GM18951 (cell line): Measurements from ENCODE around the gene KRT14.
"Not testable (repeated sequence)": the region's sequence is repeated elsewhere in the genome, so short reads cannot be mapped to it uniquely, and the experiment has no call there.

Experiments used
- POLR2A ChIP-seq: IDR thresholded peaks from 4 replicates; pipeline ENCODE4 v1.6.1; 2011; ENCODE audit warnings: mild to moderate bottlenecking; ENCODE audit not compliant: insufficient read length, insufficient read depth; ENCODE audit errors: extremely low read depth
- in situ Hi-C: fragments of 300-500 bp; cut with MboI; formaldehyde crosslinking; loops from one replicate; pipeline ENCODE4 v1.12.0; 2022; ENCODE audit warnings: low sequenced_read_pairs, mixed read lengths, inconsistent platforms; ENCODE audit not compliant: unreplicated experiment

Gene KRT14

DNA sequence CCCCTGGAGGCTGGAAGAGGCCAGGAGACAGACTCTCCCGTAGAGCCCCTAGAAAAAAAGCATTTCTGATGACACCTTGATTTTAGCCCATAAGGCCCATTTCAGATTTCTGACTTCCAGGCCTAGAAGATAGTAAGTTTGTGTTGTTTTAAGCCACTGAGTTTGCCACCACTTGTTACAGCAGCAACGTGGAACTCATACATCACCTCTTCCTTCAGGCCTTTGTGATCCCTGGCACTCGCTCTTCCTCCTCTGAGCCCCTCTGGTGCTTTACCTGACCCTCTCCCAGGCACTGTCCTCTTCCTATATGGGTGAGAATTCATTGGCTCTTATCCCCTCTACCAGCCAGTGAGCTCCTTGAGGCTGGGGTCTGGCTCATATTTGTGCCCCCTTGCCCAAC, 39.9 kb downstream of the KRT14 start:
- in situ Hi-C loops = no loop called here
- TF ChIP-seq POLR2A = no peak

- TF ChIP-seq POLR2A = no peak
- in situ Hi-C loops = no loop called here
Observed at GRCh38 chr17:41545829-41546410, 40.8 kb downstream of the KRT14 start.

DNA sequence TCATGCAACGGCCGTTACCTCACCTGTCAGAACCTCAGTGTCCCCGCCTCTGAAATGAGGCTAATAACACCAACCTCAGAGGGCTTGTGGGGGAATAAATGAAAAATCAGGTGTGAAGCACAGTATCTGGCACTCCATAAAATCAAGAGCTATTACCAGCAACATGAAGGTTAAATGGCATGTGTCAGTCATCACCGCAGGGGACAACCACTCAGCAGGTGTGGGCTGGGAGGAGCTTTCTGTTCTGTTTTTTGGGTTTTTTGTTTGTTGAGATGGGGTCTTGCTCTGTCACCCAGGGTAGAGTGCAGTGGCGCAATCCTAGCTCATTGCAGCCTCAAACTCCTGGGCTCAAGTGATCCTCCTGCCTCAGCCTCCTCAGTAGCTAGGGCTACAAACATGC, 41.8 kb downstream of the KRT14 start:
- in situ Hi-C loops = no loop called here
- TF ChIP-seq POLR2A = no peak

GRCh38 chr17:41544491-41544892, 42.2 kb downstream of the KRT14 start:
- in situ Hi-C loops = no loop called here
- no peak for TF ChIP-seq POLR2A

DNA sequence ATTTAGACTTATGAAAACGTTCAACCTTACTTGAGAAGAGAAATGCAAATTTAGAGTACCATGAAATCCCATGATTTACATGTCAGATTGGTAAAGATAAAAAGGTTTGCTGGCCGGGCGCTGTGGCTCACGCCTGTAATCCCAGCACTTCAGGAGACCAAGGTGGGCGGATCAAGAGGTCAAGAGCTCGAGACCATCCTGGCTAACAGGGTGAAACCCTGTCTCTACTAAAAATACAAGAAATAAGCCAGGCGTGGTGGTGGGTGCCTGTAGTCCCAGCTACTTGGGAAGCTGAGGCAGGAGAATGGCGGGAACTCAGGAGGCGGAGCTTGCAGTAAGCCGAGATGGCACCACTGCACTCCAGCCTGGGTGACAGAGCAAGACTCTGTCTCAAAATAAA, 43.9 kb downstream of the KRT14 start:
- in situ Hi-C loops = not testable (repeated sequence)

- no peak for TF ChIP-seq POLR2A
- in situ Hi-C loops = no loop called here
Observed at GRCh38 chr17:41542357-41542756, 44.3 kb downstream of the KRT14 start.

DNA sequence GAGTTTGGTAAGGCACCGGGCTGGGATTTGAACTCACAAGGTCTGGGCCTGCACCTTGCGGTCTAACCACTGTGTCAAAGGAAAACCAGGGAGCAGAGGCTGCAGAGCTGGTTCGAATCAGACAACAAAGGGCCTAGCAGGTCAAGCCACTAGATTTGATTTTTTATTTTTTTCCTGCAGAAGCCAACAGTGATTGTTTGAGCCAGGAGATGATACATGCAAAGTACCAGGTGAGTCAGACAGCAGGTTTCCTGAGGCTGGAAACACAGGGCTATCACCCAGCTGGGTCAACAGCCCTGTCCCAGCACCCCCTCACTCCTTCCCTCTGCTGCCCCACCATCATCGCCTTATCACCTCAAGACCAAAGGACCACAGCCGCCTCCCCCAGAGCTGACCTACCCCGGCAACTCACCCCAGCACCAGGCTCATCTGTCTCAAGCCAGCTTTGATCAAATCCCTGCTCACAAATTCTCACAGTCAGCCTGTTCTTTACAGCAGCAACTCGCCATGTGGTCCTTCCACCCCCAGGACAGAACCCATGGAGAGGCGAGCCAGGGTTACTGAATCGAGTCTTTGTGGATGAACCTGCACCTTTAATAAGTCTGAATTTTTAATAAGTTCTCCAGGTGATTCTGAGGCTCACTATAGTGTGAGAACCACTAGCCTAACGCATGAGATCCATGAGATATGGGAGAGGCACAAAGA, 45.6 kb downstream of the KRT14 start:
- in situ Hi-C loops = no loop called here
- TF ChIP-seq POLR2A = no peak

GRCh38 chr17:41539979-41540701, 46.6 kb downstream of the KRT14 start:
- in situ Hi-C loops = no loop called here
- TF ChIP-seq POLR2A = no peak

GRCh38 chr17:41539071-41539492, 47.6 kb downstream of the KRT14 start:
- in situ Hi-C loops = no loop called here
- no peak for TF ChIP-seq POLR2A

GRCh38 chr17:41538565-41538991, 48.1 kb downstream of the KRT14 start:
- in situ Hi-C loops = no loop called here
- no peak for TF ChIP-seq POLR2A

- no peak for TF ChIP-seq POLR2A
- in situ Hi-C loops = no loop called here
Observed at GRCh38 chr17:41537990-41538389, 48.7 kb downstream of the KRT14 start.

DNA sequence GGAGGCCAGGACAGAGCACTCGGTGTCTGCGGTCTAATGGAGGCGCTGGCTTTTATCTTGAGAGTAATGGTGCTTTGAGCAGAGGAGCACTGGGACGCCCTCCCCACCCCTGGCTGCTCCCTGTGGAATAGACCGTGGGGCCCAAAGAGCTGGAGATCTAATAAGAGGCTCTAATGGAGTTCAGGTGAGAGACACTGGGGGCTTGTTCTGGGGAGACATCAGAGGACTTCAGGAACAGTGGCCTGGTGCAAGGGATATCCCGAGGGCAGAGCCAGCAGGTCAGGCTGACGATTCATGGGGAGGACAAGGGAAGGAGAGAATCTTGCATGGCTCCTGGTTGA, 49.1 kb downstream of the KRT14 start:
- no peak for TF ChIP-seq POLR2A
- in situ Hi-C loops = no loop called here

GRCh38 chr17:41536741-41537613, 49.7 kb downstream of the KRT14 start:
- TF ChIP-seq POLR2A = no peak
- in situ Hi-C loops = no loop called here

GRCh38 chr17:41535764-41536481, 50.8 kb downstream of the KRT14 start:
- in situ Hi-C loops = no loop called here
- TF ChIP-seq POLR2A = no peak
